ENCODE results near the gene TMEM222. TPM values are rescaled to one million over a fixed set of nuclear protein-coding genes. Genes with fewer than 3 reads are reported as not detected.

The TMEM222 gene
- total and polyA plus RNA-seq, 10 of the 15 experiments (the other 5 are each of a cell fraction or from before 2014, with no cell fraction given): 3.8 to 43.5 (median 35.4) TPM

- peak; percentile 65; the same call in 1 of the 2 replicates for TF ChIP-seq ZNF217 (IDR thresholded peaks at IDR 0.05)
- TF ChIP-seq NR2C2 (IDR thresholded peaks at IDR 0.05; ENCODE audit: borderline replicate concordance, control insufficient read depth, insufficient read length, low read depth): no peak
- TF ChIP-seq SMARCA5 (IDR thresholded peaks at IDR 0.05): peak; percentile 81; the same call in 1 of the 2 replicates
- peak; percentile 81 for TF ChIP-seq LARP7 (IDR thresholded peaks at IDR 0.05)
- no peak for TF ChIP-seq TCF3 (IDR thresholded peaks at IDR 0.05; ENCODE audit: borderline replicate concordance, insufficient read depth, low read depth, low read length)
- no peak; the same call in 1 of the 2 replicates for TF ChIP-seq MXI1 (IDR thresholded peaks at IDR 0.05; ENCODE audit: low read depth, low read length)
- no peak for TF ChIP-seq MTA2 (IDR thresholded peaks at IDR 0.05; ENCODE audit: low read depth)
- no peak for TF ChIP-seq BCL3 (IDR thresholded peaks at IDR 0.05; ENCODE audit: borderline replicate concordance, insufficient read depth, low read depth, low read length, poor library complexity, severe bottlenecking)
- TF ChIP-seq CTCF (IDR thresholded peaks at IDR 0.05 in 2 of 3, conservative IDR thresholded peaks at IDR 0.05 in 1 of 3; ENCODE audit: control insufficient read depth in 2 of 3, extremely low read depth in 1 of 3, insufficient read depth in 1 of 3, low read depth in 3 of 3, low read length in 3 of 3): peak; percentile 32 to 68 (median 50); a peak in 3 of 6 replicates
- TF ChIP-seq IRF5 (IDR thresholded peaks at IDR 0.05; ENCODE audit: borderline replicate concordance): no peak
- no peak; the same call in none of the 2 replicates for TF ChIP-seq GATAD2B (conservative IDR thresholded peaks at IDR 0.05; ENCODE audit: low read depth)
- no peak for TF ChIP-seq SUPT20H (IDR thresholded peaks at IDR 0.05; ENCODE audit: borderline replicate concordance, control insufficient read depth, low read depth, low read length)
- TF ChIP-seq ZSCAN29 (IDR thresholded peaks at IDR 0.05): 0 out of 2 replicates have a peak, but pooled peaks have one; percentile 19
- peak; percentile 94 for TF ChIP-seq IKZF1 (conservative IDR thresholded peaks at IDR 0.05)
- TF ChIP-seq CUX1 (IDR thresholded peaks at IDR 0.05; ENCODE audit: insufficient replicate concordance, low read depth, low read length): no peak
- TF ChIP-seq DPF2 (IDR thresholded peaks at IDR 0.05): no peak; the same call in 1 of the 2 replicates
- TF ChIP-seq ZNF622 (IDR thresholded peaks at IDR 0.05): no peak
- no peak for TF ChIP-seq SREBF2 (IDR thresholded peaks at IDR 0.05; ENCODE audit: low read length)
- no peak for TF ChIP-seq NFXL1 (IDR thresholded peaks at IDR 0.05; ENCODE audit: borderline replicate concordance)
- no peak for TF ChIP-seq KAT2A (conservative IDR thresholded peaks at IDR 0.05; ENCODE audit: control insufficient read depth, low read depth, low read length)
Measured at GRCh38 chr1:27366411-27367159, 44.6 kb downstream of the TMEM222 start, which contains the start of gene MAP3K6 (continued).

All from GM12878 (cell line).